NT2/D1 (cell line): ENCODE measurements around the gene TLE4.

ENCODE experiments used
- DNase-seq: peaks from one replicate; pipeline ENCODE4 v3.0.0-alpha.2; 2011; ENCODE audit warnings: low read depth, low spot score
- H3K27me3 ChIP-seq: 2 replicates; pipeline ENCODE4 v1.6.0; 2011; ENCODE audit warnings: mild to moderate bottlenecking; ENCODE audit not compliant: insufficient read length, insufficient read depth
- H3K36me3 ChIP-seq: 2 replicates; pipeline ENCODE4 v1.6.1; 2011; ENCODE audit warnings: mild to moderate bottlenecking, low read length, mixed read lengths; ENCODE audit not compliant: insufficient read depth, insufficient read length
- H3K4me1 ChIP-seq: 2 replicates; pipeline ENCODE4 v1.5.1; 2011; ENCODE audit not compliant: insufficient read depth, insufficient read length
- H3K4me3 ChIP-seq: 2 replicates; pipeline ENCODE4 v1.5.1; 2011; ENCODE audit warnings: low read depth; ENCODE audit not compliant: insufficient read length
- H3K9ac ChIP-seq: 2 replicates; pipeline ENCODE4 v1.6.0; 2011; ENCODE audit warnings: low read depth; ENCODE audit not compliant: insufficient read length
- H3K9me3 ChIP-seq: 2 replicates; pipeline ENCODE4 v1.5.1; 2011; ENCODE audit warnings: mild to moderate bottlenecking, low read length; ENCODE audit not compliant: insufficient read depth
- SUZ12 ChIP-seq: IDR thresholded peaks from 2 replicates; pipeline ENCODE4 v1.6.1; 2011; ENCODE audit not compliant: insufficient read length, insufficient read depth; ENCODE audit errors: extremely low read depth
- YY1 ChIP-seq: IDR thresholded peaks from 2 replicates; pipeline ENCODE4 v1.6.1; 2011; ENCODE audit not compliant: insufficient read length, insufficient read depth
- ZNF274 ChIP-seq: IDR thresholded peaks from 2 replicates; pipeline ENCODE4 v1.6.1; 2011; ENCODE audit warnings: mild to moderate bottlenecking, low read depth, low read length

TLE4 gene

DNA sequence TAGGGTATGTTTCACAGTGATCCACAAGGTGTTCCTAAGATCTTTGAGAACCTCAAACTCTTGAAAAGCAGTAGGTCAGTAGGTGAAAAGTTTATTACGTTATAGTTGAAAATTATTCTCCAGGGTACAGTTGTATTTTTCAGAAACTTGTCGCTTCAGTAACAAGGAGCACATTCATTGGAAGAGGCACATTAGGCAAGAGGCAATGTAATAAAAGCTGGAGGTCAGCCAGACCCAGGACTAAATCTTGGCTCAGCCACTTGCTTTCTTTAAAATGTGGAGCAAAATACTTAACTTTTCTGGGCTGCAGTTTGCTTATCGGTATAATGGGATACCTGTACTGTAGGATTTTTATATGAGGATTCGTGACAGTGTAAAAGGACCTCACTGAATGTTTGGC, 45.6 kb downstream of the TLE4 start:
- Histone ChIP-seq H3K36me3 (peaks cover 9% of the 10 kb centered on the region), H3K9ac (no peak overlapping the region), H3K27me3 (no peaks in the 10 kb centered on the region), H3K4me1 (no peaks in the 10 kb centered on the region), H3K9me3 (no peaks in the 10 kb centered on the region), H3K4me3 (no peak overlapping the region)
- no peak for DNase-seq
- no peak for TF ChIP-seq YY1
- TF ChIP-seq SUZ12 = no peak
- no peak for TF ChIP-seq ZNF274

DNA sequence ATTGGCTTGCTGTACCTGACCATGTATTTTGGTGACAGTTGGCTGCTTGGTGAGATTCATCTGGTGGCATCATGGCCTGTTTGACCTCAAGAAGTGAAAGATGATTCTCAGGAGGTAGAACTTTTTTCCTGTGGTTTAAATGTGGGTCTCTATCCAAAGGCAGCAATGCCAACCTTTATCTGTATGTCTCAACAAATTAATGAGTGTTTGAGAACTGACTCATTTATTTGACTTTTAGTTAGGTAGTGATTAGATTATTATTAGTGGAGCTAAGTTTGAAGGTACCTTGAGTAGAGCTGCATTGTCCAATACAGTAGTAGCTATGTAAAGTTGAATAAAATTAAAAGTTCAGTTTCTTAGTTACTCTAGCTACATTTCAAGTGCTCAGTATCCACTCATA, 48.2 kb downstream of the TLE4 start:
- H3K9me3 ChIP-seq = no peaks in the 10 kb centered on the region
- DNase-seq = no peak
- TF ChIP-seq SUZ12 (no peak), YY1 (no peak), ZNF274 (no peak)
- H3K4me1 ChIP-seq = no peaks in the 10 kb centered on the region
- H3K36me3 ChIP-seq = peaks cover 8% of the 10 kb centered on the region
- no peak overlapping the region for H3K9ac ChIP-seq
- no peaks in the 10 kb centered on the region for H3K27me3 ChIP-seq
- no peak overlapping the region for H3K4me3 ChIP-seq

DNA sequence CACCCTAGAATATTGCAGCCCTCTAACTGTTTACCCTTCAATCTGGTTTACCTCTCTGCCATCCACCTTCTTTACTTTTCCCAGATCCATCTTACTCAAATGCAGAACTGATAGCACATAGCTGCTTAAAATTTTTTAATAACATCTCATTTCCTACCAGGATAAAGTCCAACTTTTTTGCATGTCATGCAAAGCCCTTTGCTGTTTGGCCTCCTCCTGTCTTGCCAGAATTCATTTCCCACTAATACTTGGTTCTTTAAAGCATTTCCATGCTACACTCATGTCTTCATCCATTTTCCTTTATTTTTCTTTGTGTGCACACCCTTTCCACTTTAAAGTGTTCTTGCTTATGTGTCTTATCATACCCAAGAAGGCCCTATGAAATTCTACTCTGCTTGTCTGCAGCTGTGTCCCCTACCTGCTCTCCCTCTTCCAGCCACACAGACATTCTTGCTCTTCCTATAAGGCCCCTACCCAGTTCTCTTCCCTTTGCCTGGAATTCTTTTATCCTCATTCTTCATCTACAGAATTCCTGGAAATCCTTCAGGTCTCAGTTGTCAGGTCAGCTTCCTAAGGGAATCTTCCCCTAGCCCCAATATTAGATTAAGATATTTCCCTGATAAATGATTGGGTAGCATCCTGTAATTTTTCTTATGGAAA, 50.3 kb downstream of the TLE4 start:
- no peak for DNase-seq
- H3K9me3 ChIP-seq = no peaks in the 10 kb centered on the region
- no peak overlapping the region for H3K4me3 ChIP-seq
- H3K4me1 ChIP-seq = no peaks in the 10 kb centered on the region
- no peak overlapping the region for H3K9ac ChIP-seq
- TF ChIP-seq ZNF274 (no peak), SUZ12 (no peak), YY1 (no peak)
- peaks cover 2% of the 10 kb centered on the region for H3K36me3 ChIP-seq
- H3K27me3 ChIP-seq = no peaks in the 10 kb centered on the region

DNA sequence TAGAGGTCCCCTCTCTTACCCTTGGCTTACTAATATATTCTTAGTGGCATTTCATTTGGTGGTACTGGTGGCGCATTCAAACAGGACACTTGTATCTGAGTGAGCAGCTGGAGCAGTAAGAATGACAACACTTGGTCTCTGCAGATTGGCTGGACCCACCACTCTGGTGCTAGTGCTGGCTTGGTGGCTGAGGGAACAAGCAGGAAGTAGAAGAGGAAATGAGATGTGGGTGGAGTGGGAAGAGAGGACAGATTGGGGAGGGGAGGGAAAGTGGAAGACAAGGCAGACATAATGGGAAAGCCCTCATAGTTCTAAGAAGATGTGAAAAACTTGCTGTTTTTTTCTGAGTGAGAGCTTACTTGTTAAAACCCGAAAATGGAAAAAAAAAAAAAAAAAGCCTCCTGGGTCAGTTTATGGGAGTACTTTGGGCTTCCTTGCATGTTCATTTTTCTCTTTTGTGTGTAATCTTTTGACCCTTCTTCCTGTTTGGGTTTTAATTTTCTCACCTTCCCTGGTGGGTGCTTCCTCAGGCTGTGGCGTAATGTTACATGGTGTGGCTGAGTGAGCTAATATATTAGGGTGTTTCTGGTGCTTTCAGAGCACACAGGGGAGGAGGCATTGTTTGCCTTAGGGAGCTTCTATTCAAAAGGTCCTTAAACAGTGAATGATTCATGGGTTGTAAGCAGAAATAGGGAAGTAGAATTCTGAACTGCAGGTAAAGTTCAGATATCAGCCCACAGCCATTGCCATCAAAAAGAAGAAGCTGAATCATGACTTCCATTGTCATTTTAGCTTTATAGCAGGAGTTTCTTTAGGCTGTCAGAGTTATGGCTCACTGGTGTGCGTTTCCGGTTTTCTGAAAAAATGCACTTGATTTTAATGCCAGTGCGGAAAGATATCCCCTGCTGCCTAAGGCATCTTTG, 52.3 kb downstream of the TLE4 start:
- no peak overlapping the region for H3K9ac ChIP-seq

DNA sequence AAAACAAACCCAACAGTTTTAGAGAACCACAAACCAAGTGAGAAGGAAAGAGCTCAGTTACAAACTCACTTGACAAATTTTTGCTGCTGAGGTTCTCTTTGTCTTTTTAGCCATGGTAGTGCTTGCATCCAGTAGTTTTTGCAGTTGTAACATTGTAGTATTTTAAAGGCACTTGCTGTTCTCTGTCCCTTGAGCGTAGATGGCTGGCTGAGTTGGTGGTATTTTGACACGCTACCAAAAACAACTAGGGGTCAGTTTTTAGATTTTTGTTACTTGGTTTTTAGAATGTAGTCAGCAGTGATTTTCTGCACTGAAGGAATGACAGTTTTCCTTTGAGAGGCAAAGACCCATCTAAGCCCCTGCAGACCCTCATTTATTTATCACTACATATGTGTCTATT, 58.0 kb downstream of the TLE4 start:
- no peaks in the 10 kb centered on the region for H3K4me1 ChIP-seq
- H3K9me3 ChIP-seq = no peaks in the 10 kb centered on the region
- no peak for DNase-seq
- TF ChIP-seq ZNF274 (no peak), SUZ12 (no peak), YY1 (no peak)
- H3K27me3 ChIP-seq = no peaks in the 10 kb centered on the region
- H3K9ac ChIP-seq = no peak overlapping the region
- H3K36me3 ChIP-seq = peaks cover 9% of the 10 kb centered on the region
- H3K4me3 ChIP-seq = no peak overlapping the region

More for the DNA sequence above, 52.3 kb downstream of the TLE4 start:
- no peak for TF ChIP-seq YY1
- TF ChIP-seq ZNF274 = no peak
- no peak for TF ChIP-seq SUZ12
- no peaks in the 10 kb centered on the region for H3K4me1 ChIP-seq
- H3K9me3 ChIP-seq = no peaks in the 10 kb centered on the region
- no peak for DNase-seq
- H3K36me3 ChIP-seq = peaks cover 9% of the 10 kb centered on the region
- no peaks in the 10 kb centered on the region for H3K27me3 ChIP-seq
- no peak overlapping the region for H3K4me3 ChIP-seq

DNA sequence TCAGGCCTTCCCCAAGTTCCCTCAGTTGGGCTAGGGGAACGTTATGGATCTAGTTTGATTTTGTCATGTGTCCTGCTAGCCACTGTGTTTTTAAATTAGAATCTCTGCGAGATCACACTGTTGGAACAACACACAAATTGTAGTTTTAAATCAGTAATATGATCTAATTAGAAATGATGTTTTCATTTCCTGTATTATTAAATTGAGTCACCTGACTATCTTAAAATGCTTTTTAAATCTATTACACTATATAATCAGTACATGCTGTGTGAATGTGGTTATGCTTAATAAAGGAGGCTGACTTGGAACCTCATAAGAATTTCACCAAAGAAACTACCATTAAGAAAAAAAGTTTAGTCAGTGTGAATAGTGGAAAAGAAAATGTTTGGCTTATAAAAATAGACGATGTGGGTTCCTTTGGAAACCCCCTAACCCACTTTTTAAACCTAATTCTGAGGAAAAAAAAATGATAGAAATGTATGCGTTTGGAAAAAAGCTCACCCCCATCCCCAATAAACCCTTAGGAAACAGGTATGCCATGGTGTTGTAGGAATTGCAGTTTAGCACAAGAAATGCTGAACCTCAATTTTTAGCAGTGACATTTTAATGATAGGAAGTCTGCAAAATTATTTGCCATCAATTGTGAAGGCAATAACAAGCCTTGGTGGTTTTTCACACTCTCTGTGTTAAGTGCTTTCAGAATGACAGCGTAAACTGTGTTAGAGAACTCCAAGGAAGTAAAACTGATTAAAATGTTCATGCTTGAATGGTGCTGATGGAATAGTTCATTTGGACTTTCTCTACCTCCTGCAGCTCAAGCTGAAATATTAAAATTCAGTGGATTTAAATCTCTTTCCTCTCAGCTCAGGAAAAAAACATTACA, 59.0 kb downstream of the TLE4 start:
- H3K4me3 ChIP-seq = no peak overlapping the region
- no peak overlapping the region for H3K9ac ChIP-seq
- no peaks in the 10 kb centered on the region for H3K27me3 ChIP-seq
- no peaks in the 10 kb centered on the region for H3K4me1 ChIP-seq
- peaks cover 9% of the 10 kb centered on the region for H3K36me3 ChIP-seq
- no peak for DNase-seq
- no peaks in the 10 kb centered on the region for H3K9me3 ChIP-seq
- TF ChIP-seq SUZ12 (no peak), YY1 (no peak), ZNF274 (no peak)
